Right atrium auricular region (tissue), 2 donors: ENCODE measurements around the gene DQX1. TPM values are rescaled to one million over a fixed set of nuclear protein-coding genes. Genes with fewer than 3 reads are reported as not detected.
"Not testable (repeated sequence)": the region's sequence is repeated elsewhere in the genome, so short reads cannot be mapped to it uniquely, and the experiment has no call there.

Experiments
- DNase-seq: peaks from one replicate; pipeline ENCODE4 v3.0.0-alpha.2; 2019; ENCODE audit warnings: low spot score
- H3K27ac ChIP-seq, 2 donors: fragments of 200-600 bp; sonication (generic); 1 replicate in 1 of 2; 2 replicates in 1 of 2; pipeline ENCODE4 v1.5.1; 2016 to 2019
- H3K27me3 ChIP-seq, 2 donors: fragments of 200-600 bp; sonication (generic); one replicate each; pipeline versions ENCODE4 v1.5.1 to v1.6.0; 2017 to 2019
- H3K36me3 ChIP-seq: fragments of 200-600 bp; sonication (generic); one replicate; pipeline ENCODE4 v1.5.1; 2016
- H3K4me1 ChIP-seq, 2 donors: fragments of 200-600 bp; sonication (generic); one replicate each; pipeline versions ENCODE4 v1.5.1 to v1.6.0; 2017 to 2019
- H3K4me3 ChIP-seq, 2 donors: fragments of 200-600 bp; sonication (generic); 1 replicate in 1 of 2; 2 replicates in 1 of 2; pipeline ENCODE4 v1.5.1; 2017 to 2019; ENCODE audit warnings: mild to moderate bottlenecking in 1 of 2, moderate library complexity in 1 of 2
- H3K9me3 ChIP-seq, 2 donors: fragments of 200-600 bp; sonication (generic); one replicate each; pipeline ENCODE4 v1.5.1; 2019
- CTCF ChIP-seq, 2 donors: fragments of 200-600 bp; sonication (generic); IDR thresholded peaks; one replicate each; pipeline ENCODE4 v1.5.1; 2019; ENCODE audit warnings: antibody characterized with exemption in 2 of 2
- total RNA-seq, 2 donors: library from RNA; depleted of rRNA; stranded (reverse); fragments of >200 nt; gene quantifications; one replicate each; pipeline ENCODE4 v1.1.0, GENCODE V29; 2016

The DQX1 gene
- total RNA-seq, 2 donors from 2014 or later = not detected

- no peak overlapping the region for H3K27ac ChIP-seq
- H3K27me3 ChIP-seq = no peaks in the 10 kb centered on the region
- DNase-seq = no peak
- TF ChIP-seq CTCF (IDR thresholded peaks at IDR 0.05) = no peak
- no peaks in the 10 kb centered on the region for H3K36me3 ChIP-seq
- no peak overlapping the region for H3K4me3 ChIP-seq
- H3K9me3 ChIP-seq = no peaks in the 10 kb centered on the region
- no peaks in the 10 kb centered on the region for H3K4me1 ChIP-seq
Observed at GRCh38 chr2:74562126-74562775, 36.2 kb upstream of the DQX1 start.

DNA sequence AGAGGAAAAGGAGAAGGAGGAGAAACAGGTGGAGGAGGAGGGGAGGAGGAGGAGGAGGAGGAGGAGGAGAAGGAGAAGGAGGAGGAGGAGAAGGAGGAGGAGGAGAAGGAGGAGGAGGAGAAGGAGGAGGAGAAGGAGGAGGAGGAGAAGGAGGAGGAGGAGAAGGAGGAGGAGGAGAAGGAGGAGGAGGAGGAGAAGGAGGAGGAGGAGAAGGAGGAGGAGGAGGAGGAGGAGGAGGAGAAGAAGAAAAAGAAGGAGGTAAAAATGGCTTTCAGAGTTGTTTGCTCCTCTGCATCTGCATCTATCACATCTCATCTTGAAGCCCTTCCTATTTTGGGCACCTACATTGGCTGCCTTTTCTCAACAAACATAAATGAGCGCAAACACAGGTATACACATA is 35.0 kb upstream of the DQX1 start:
- DNase-seq, H3K27ac ChIP-seq, H3K36me3 ChIP-seq, H3K4me3 ChIP-seq, H3K27me3 ChIP-seq, H3K4me1 ChIP-seq, H3K9me3 ChIP-seq: not testable (repeated sequence)

DNA sequence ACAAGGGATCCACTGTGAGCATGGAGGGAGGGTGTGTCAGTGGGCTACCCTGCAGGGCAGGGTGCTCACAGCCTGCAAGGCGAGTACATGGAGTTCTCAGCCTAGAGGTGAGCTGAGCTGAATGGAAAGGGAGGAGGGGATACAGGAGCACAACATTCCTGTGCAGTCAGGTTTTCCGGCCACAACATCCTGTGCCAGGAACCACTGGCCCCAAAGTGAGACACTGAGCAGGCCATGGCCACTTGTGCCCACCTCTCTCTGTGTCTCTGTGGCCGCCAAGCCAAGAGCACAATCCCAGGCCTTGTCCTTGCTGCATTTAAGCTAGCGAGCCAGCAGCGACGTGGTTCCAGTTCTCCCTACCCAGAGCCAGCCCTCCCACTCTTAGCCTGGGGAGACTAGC is 34.6 kb upstream of the DQX1 start:
- TF ChIP-seq CTCF (IDR thresholded peaks at IDR 0.05) = no peak
- DNase-seq = no peak
- no peak overlapping the region for H3K27ac ChIP-seq
- no peaks in the 10 kb centered on the region for H3K36me3 ChIP-seq
- no peak overlapping the region for H3K4me3 ChIP-seq
- no peaks in the 10 kb centered on the region for H3K9me3 ChIP-seq
- no peaks in the 10 kb centered on the region for H3K27me3 ChIP-seq
- H3K4me1 ChIP-seq = peaks cover 0 to under 1% of the 10 kb centered on the region in 2 donors

DNA sequence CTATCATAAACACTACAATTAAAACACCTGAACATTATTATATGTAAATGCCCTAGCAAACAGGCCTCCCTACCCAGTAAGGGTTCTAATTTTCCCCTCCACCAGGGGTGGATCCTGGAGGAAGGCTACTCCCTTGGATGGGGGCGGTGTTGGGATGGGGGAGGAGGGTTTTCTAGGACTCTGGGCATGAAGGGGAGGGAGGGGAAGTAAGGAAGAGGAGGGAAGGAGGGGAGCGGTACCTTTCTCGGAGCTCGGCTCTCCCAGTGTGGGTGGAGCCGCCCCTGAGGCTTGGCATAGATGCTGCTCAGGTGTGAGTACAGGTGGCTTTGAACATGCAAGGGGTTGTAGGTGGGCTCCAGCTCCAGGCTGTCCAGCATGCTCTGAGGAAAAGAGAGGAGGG is 33.9 kb upstream of the DQX1 start:
- Histone ChIP-seq H3K27ac (no peak overlapping the region), H3K27me3 (no peaks in the 10 kb centered on the region), H3K4me1 (peaks cover 0 to 7% of the 10 kb centered on the region in 2 donors), H3K9me3 (no peaks in the 10 kb centered on the region), H3K36me3 (no peaks in the 10 kb centered on the region), H3K4me3 (no peak overlapping the region)
- TF ChIP-seq CTCF (IDR thresholded peaks at IDR 0.05) = no peak
- no peak for DNase-seq

DNA sequence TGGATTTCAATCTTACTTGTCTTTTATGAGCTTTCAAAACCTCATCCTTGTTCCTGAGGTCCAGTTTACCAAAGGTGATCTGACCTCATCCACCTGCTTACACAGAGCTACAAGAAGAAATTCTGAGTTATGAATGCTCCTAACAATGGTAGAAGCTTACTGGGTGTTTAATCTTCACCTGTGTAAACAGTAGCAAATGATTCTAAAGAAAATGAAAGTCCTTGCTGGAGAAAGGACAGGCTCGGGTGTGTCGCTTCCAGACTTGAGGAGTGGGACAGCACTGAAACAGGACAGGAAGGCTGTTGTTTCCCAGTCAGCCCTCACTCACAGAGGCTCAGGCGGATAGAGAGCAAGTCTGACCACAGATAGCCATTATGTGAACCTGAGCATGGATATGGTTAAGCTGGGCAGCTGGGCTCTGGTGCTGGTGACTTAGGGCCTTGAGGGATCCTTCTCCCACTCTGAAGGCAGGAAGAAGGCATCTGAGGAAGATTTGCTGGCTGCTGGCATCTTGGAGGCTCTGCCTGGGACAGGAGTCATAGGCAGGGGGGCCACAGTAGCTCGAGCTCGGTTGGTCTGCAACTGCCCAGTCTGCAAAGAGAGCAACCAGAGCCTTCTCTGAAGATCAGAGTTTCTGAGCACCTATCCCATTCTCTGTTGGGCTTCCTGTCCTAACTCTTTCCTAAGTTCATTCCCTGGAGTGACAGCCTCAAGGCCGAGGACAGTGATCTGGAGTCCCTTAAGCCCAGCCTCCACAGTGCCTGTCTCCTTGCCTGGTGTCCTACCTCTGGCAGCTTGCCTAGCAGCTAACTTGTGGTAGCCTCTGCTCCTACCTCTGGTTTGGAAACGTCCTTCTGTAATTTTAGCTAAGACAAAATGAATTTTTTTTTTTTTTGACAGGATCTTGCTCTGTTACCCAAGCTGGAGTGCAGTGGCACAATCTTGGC is 32.5 kb upstream of the DQX1 start:
- no peak for TF ChIP-seq CTCF (IDR thresholded peaks at IDR 0.05)

DNA sequence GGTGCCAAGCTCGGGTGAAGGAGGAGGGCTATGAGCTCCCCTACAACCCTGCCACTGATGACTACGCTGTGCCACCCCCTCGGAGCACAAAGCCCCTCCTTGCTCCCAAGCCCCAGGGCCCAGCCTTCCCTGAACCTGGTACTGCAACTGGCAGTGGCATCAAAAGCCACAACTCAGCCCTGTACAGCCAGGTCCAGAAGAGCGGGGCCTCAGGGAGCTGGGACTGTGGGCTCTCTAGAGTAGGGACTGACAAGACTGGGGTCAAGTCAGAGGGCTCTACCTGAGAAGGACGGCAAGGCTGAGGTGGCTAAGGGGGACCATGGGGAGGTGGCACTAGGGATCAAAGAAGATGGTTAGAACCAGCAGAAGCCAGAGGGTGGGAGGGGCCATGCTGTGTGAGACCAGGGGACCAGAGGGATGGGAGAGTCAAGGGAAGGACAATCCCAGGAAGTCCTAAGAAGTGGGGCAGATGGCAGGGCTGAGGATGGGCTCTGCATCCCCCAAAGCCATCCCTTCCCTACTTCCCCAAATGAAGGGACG is 30.9 kb upstream of the DQX1 start:
- H3K27me3 ChIP-seq = no peaks in the 10 kb centered on the region
- no peak overlapping the region for H3K4me3 ChIP-seq

More for the DNA sequence above, 32.5 kb upstream of the DQX1 start:
- H3K36me3 ChIP-seq = no peaks in the 10 kb centered on the region
- H3K4me1 ChIP-seq = peaks cover 0 to 10% of the 10 kb centered on the region in 2 donors
- no peak overlapping the region for H3K4me3 ChIP-seq
- no peaks in the 10 kb centered on the region for H3K27me3 ChIP-seq
- H3K27ac ChIP-seq = no peak overlapping the region
- H3K9me3 ChIP-seq = no peaks in the 10 kb centered on the region
- no peak for DNase-seq

More for the DNA sequence above, 30.9 kb upstream of the DQX1 start:
- Histone ChIP-seq H3K36me3 (no peaks in the 10 kb centered on the region), H3K9me3 (no peaks in the 10 kb centered on the region), H3K27ac (no peak overlapping the region), H3K4me1 (peaks cover 0 to 17% of the 10 kb centered on the region in 2 donors)
- no peak for TF ChIP-seq CTCF (IDR thresholded peaks at IDR 0.05)
- no peak for DNase-seq
